GM19395 (cell line): ENCODE results near the gene PDE6A.

ENCODE experiments used
- ATAC-seq: cut with Tn5 transposase; IDR thresholded peaks from one replicate; pipeline ENCODE4 v1.9.1; 2021; ENCODE audit warnings: mild to moderate bottlenecking, moderate library complexity; ENCODE audit not compliant: unreplicated experiment

Gene PDE6A

DNA sequence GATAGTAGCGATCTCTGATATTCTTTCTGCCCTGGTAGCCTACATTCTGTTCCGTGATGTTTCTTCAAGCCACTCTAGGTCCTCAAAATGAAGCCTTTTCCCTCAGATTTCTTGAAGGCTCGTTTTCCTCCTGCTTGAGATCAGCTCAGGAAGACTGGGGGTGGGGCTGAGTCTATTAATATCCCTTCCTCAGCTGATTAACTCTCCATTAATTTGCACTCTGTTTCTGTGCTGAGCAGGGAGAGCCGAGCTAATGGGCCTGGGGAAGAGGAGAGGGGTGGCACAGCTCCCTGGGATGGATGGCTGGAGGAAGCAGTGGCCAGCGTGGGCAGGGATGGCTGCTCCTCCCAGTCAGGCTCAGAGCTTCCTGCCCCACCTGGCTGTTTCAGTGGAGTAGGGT lies 121.2 kb downstream of the PDE6A start:
- no peak for ATAC-seq

DNA sequence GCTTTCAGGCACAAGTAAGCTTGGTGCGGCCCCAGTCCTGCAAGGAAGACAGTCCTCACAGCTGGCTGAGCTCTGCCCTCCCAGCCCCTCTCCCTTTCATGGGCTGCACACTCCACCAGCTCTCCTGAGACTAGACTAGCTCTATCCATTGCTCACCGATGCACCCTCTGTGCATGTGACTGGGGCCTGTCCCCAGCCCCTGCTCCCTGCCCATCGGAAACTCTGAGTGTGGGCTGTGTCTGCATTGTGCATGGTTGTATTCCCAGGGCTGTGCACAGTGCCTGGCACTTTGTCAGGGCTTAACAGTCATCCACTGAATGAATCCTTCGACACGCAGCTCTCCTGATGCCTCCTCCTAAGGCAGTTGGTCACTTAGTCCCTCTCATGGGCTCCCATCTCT lies 122.3 kb downstream of the PDE6A start:
- ATAC-seq: no peak

DNA sequence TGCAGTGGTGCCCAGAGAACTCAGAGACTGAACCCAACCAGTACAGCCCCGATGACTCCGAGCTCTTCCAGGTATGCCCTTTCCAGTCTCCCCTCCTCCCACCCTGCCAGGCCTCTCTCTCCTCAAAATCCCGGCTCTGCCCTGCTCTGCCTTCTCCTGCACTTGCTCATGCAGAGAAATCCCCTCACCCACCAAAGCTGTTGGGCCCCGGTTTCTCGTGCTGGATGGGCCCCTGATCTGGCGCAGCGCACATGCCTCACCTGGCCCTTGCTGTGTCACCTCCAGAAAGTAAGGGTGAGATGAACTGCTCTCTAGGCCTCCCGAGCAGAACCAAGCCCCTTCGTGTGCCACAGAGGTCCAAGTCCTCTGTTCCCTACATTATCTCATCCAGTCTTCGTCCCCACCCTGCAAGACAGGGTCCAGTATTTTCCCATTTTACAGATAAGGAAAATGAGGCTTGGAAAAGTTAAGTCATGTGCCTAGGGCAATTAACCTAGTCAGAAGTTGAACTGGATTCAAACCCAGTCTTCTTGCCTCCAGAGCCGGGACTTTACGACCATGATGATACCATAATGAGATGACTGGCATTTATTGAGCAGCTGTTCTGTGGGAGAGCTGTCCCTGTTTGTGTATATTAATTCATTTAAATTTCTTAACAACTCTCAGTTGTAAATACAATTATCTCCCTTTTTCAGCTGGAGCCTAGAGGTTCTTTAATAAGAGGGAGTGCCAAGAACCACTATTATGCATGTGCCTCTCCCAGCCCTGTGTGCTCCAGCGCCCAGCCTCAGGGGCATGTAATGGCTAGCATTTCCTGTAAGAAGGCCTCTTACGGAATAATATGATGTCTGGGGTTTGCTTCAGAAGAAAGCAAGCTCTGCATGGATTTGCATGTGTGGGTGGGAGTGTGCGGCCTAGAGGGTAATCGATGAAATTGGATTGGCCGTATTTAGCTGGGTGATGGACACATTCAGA lies 123.8 kb downstream of the PDE6A start:
- no peak for ATAC-seq

DNA sequence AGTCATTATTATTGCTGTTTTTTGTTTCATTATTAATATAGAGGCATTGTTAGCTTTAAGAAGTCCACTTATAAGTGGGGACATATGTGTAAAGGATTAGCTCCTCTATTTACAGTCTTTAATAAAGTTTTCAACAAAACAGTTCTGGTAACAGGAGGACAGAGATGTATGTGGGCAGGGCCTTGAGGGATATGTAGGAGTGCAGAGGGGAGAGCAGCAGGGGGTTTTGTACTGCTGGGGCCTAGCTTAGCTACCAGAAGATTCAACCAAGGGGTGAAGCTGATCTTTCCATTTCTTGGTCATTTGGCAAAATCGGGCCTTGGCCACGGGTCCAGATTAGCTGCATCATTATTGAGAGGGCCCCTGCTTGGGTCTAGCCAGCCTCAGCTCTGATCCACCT lies 124.6 kb downstream of the PDE6A start:
- no peak for ATAC-seq

DNA sequence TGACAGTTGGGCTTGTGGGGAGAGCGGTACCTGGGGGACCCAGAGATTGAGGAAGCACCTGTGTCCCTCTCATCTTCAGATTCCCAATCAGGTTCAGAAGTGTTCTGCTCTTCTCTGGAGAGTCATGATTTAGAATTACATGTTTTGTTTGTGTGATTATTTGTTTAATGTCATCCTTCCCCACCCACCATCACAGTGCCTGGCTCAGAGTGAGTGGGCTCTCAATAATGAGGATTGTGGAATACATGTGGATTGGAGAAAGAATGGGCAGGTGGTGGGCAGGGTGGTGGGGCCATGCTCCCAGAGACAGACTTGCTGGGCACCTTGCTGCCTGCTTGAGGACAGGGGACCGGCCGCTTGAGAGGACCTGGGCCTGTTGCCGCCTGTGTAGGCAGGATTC lies 126.5 kb downstream of the PDE6A start:
- ATAC-seq: no peak

DNA sequence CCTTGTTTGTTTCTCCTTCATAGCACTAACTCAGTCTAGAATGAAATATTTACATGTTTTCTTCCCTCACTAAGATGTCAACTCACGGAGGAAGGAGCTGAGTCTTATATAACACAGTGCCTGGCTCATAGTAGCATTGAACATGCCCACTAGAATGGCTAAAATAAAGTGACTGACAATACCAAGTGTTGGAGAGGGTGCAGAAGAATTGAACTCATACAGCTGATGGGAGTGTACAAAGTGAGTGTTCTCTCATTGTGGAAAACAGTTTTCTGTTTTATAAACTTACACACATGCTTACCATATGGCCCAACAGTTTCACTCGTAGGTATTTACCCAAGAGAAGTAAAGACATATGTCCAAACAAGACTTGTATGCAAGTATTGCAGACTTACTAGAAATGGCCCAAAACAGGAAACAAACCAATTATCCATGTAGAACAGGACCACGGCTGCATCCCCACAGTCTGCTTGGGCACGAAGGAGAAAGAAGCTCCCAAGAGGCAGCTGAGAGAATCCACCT lies 127.0 kb downstream of the PDE6A start:
- no peak for ATAC-seq

DNA sequence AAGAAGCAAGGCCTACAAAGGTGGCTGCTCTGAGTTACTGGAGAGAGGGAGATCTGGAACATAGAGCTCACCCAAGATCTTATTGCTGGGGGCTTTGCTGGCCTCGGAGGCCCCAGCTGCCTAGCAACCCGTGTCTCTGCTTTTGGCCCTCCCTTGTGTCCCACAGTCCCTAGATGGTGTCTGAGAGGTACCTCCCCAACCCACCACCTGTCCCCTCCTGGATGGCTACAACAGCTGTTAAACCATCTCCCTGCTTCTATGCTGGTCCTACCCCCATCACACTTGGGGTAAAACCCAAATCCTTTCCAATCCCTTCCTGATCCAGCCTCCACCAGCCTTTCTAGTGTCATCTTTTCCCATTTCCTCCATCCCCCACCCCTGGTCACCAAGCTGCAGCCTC lies 127.9 kb downstream of the PDE6A start:
- ATAC-seq: no peak

DNA sequence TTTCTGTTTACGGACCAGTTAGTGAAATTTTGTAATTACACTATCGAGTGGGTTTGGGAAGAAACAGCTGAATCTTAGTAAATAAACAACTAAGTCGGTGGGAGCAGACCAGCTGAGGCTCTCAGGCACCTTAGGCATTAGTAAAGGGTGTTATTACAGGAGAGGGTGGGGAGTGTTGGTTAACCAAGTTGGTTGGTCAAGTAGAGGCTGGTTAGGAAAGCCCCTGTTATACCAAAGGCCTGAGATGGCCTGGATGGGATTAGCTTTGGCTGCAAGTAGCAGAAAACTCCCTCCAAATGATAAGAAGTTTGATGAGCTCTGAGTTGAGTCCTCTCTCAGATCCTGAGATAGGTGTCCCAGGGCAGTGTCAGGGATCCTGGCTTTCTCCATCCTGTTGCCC lies 133.1 kb downstream of the PDE6A start:
- no peak for ATAC-seq

DNA sequence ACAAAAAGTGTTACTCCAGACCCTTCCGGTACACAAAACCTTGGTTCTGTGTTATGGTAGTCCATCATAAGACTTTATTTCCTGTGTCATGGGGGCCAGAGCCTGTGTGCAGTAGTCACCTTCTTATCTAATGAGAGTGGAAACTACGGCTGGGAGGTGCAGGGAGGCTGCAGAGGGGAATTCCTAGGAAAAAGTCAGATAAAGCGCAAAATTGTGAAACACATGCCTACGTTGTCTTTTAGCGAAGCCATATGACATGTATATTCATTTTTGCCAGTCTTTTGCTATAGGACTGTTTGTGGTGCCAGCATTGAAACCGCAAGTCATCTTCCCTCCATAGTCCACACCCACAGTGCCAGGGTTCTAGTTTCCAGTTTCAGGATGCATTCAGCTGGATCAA lies 133.7 kb downstream of the PDE6A start:
- ATAC-seq: no peak

DNA sequence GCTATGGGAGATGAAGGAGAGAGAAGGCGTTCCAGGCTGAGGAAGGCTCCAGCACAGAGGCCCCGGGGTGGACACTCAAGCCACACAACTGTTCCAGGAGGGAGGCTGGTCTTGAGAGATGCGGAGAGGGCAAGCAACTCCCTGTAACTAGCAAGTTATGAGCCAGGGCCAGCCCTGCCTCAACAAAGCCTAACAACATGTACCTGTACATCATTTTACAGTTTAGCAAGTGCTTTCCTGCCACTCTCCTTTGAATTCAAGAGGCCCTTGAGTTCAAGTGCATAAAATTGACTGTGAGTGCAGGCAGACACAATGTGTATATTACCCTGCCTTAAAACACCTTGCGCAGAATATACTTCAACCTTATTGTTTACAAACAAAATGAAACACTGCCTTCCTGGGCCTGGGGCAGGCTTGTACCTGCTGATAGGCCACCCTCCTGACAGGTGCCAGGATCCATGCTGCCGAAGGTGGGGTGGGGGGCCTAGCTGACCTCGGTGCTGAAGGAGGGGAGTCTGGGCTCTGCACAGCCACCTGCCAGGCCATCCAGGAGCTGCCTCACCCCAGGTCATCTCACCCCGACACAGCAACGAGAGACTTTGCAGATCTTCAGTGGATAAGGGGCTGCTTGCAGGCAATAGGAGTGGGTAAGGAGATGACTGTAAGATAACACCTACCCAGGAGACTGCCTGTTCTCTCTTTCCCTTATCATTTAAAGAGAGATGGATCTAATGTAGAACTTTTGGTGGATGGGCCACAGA lies 134.5 kb downstream of the PDE6A start:
- no peak for ATAC-seq

DNA sequence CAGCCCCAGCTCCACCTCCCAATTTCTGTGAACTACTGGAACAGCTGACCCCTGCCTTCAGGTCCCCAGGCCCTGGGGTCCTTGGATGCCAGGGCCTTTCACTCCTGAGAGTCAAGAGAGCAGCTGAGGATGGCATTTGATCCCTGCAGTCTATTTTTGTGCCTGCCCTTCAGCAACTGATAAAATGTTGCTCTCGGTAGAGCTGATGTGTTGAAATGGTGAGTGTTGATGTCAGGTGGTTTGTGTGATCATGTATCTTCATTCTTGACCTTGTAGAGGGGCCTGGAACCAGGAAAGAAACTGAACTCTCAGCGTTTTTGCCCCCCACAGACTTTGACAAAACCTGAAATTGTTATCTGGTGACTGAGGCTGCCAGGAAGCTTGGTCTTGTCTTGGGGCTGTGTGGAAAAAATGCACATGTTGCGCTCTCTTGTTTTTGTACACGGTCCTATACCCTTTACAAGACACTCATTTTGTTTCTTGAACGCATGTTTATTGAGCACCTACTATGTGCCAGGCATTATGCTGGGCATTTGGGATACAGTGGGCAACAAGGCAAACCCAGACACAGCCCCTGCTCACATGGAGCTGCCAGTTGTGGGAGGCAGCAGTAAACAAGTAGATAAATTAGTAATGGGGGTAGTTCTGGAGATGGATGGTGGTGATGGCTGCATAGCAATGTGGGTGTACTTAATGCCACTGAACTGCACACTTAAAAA lies 136.2 kb downstream of the PDE6A start:
- no peak for ATAC-seq
